MM.1S (cell line): ENCODE results near the gene MYLK4.

Experiments used
- DNase-seq: peaks from one replicate; pipeline ENCODE4 v3.0.0-alpha.2; 2015
- H2AFZ ChIP-seq: fragments of 300-600 bp; sonication (generic); 2 replicates; pipeline ENCODE4 v1.6.0; 2016; ENCODE audit warnings: antibody characterized with exemption, low read length
- H3F3A ChIP-seq: fragments of 300-600 bp; sonication (generic); 2 replicates; pipeline ENCODE4 v1.6.1; 2016; ENCODE audit warnings: mild to moderate bottlenecking, antibody characterized with exemption, low read length, moderate library complexity, mixed read lengths; ENCODE audit not compliant: insufficient read depth
- H3K27ac ChIP-seq: fragments of 300-600 bp; sonication (generic); 2 replicates; pipeline ENCODE4 v1.5.1; 2016; ENCODE audit warnings: mild to moderate bottlenecking, low read length
- H3K27me3 ChIP-seq: fragments of 300-600 bp; sonication (generic); replicated peaks from 2 replicates; pipeline ENCODE4 v1.6.0; 2016; ENCODE audit warnings: low read length; ENCODE audit not compliant: insufficient read depth
- H3K36me3 ChIP-seq: fragments of 300-600 bp; sonication (generic); replicated peaks from 2 replicates; pipeline ENCODE4 v1.6.1; 2016; ENCODE audit warnings: mild to moderate bottlenecking, low read length, mixed read lengths; ENCODE audit not compliant: insufficient read depth
- H3K4me1 ChIP-seq: fragments of 300-600 bp; sonication (generic); 2 replicates; pipeline ENCODE4 v1.6.1; 2016; ENCODE audit warnings: low read length, mixed read lengths
- H3K4me2 ChIP-seq: fragments of 300-600 bp; sonication (generic); 2 replicates; pipeline ENCODE4 v1.6.0; 2016; ENCODE audit warnings: low read depth, low read length
- H3K4me3 ChIP-seq: fragments of 300-600 bp; sonication (generic); 2 replicates; pipeline ENCODE4 v1.5.1; 2016; ENCODE audit warnings: low read length, mixed read lengths
- H3K79me2 ChIP-seq: fragments of 300-600 bp; sonication (generic); 2 replicates; pipeline ENCODE4 v1.6.1; 2016; ENCODE audit warnings: mixed run types, low read length, mixed read lengths
- H3K9ac ChIP-seq: fragments of 300-600 bp; sonication (generic); 2 replicates; pipeline ENCODE4 v1.6.1; 2016; ENCODE audit warnings: low read length, mixed read lengths
- H3K9me2 ChIP-seq: fragments of 300-600 bp; sonication (generic); replicated peaks from 2 replicates; pipeline ENCODE4 v1.6.1; 2016; ENCODE audit warnings: mild to moderate bottlenecking, low read length, mixed read lengths; ENCODE audit not compliant: insufficient read depth
- H3K9me3 ChIP-seq: fragments of 300-600 bp; sonication (generic); replicated peaks from 2 replicates; pipeline ENCODE4 v1.6.1; 2016; ENCODE audit warnings: mild to moderate bottlenecking, low read length, mixed read lengths; ENCODE audit not compliant: insufficient read depth
- H4K20me1 ChIP-seq: fragments of 300-600 bp; sonication (generic); 2 replicates; pipeline ENCODE4 v1.6.1; 2016; ENCODE audit warnings: mild to moderate bottlenecking, low read length, moderate library complexity, mixed read lengths; ENCODE audit not compliant: insufficient read depth
- EZH2 ChIP-seq: fragments of 300-600 bp; sonication (generic); optimal IDR thresholded peaks from 2 replicates; pipeline ENCODE3; 2017; ENCODE audit warnings: low read depth, mild to moderate bottlenecking, antibody characterized with exemption, low read length, mixed read lengths
- EZH2phosphoT487 ChIP-seq: fragments of 300-600 bp; sonication (generic); IDR thresholded peaks from 2 replicates; pipeline ENCODE4 v1.6.1; 2018; ENCODE audit warnings: antibody characterized with exemption, low read length
- TF ChIP-seq, protein P1 (sequence below): fragments of 300-600 bp; sonication (generic); IDR thresholded peaks from 2 replicates; pipeline ENCODE4 v1.5.1; 2016; ENCODE audit warnings: antibody characterized with exemption, low read length, mixed read lengths

Gene MYLK4

DNA sequence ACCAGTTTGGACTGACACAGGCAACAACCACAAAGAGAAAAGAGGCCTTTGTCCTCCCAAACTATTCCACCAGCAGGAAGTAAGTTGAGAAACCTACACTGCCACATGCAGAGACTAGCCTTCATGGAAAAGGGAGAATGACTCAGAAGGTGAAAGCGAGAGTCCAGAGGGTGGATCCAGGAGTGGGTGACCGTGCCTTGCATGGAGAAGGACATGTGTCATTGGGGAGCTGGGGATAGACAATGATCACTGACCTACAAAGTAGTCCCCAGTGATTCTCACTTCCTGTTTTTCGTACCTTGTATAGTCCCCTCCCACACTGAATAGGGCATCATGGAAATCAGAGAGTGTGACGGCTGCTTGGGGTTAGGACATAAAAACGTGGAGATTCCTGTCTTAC lies 91.9 kb downstream of the MYLK4 start:
- DNase-seq, result no peak
- peaks cover 4% of the 10 kb centered on the region; the same call in 1 of the 2 replicates for H3K27me3 ChIP-seq
- no peak overlapping the region for H3K9ac ChIP-seq
- H3K9me2 ChIP-seq, result no peaks in the 10 kb centered on the region
- H3K36me3 ChIP-seq, result no peaks in the 10 kb centered on the region
- H2AFZ ChIP-seq, result no peak overlapping the region
- H3K27ac ChIP-seq, result no peak overlapping the region
- H3F3A ChIP-seq, result no peaks in the 10 kb centered on the region
- H3K4me1 ChIP-seq, result no peaks in the 10 kb centered on the region
- TF ChIP-seq, protein P1, sequence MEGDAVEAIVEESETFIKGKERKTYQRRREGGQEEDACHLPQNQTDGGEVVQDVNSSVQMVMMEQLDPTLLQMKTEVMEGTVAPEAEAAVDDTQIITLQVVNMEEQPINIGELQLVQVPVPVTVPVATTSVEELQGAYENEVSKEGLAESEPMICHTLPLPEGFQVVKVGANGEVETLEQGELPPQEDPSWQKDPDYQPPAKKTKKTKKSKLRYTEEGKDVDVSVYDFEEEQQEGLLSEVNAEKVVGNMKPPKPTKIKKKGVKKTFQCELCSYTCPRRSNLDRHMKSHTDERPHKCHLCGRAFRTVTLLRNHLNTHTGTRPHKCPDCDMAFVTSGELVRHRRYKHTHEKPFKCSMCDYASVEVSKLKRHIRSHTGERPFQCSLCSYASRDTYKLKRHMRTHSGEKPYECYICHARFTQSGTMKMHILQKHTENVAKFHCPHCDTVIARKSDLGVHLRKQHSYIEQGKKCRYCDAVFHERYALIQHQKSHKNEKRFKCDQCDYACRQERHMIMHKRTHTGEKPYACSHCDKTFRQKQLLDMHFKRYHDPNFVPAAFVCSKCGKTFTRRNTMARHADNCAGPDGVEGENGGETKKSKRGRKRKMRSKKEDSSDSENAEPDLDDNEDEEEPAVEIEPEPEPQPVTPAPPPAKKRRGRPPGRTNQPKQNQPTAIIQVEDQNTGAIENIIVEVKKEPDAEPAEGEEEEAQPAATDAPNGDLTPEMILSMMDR, result no peak
- TF ChIP-seq EZH2, result no peak
- TF ChIP-seq EZH2phosphoT487, result no peak
- no peaks in the 10 kb centered on the region for H4K20me1 ChIP-seq
- H3K4me3 ChIP-seq, result no peak overlapping the region
- no peaks in the 10 kb centered on the region for H3K79me2 ChIP-seq
- no peaks in the 10 kb centered on the region for H3K9me3 ChIP-seq
- H3K4me2 ChIP-seq, result no peak overlapping the region

DNA sequence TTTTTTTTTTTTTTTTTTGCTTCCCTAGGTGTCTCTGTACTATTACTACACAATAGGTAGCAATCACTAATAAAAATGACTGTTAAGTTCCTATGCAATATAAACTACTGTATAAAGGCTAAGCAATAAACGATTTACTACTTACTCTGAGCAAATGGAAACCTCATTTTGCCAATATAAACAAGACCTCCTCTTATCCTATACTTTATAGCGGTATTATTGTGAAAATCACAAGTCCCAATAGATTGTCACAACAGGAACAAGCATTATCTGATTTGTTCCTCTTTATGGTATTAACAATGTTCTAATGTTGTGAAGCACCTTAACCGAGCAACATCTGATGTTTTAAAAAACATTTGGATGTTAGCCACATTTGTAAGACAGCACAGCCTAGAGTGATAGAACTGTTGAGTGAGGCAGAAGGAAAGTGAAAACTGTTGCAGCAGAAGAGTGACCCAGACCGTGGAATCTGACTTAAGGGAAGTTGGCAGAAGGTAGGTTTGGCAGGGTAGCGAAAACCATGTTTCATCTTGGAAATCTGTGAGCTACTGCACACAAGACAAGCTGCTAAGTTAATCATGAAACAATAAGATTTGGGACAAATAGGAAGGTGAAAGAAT lies 94.2 kb downstream of the MYLK4 start:
- no peak overlapping the region for H3K4me2 ChIP-seq
- TF ChIP-seq, protein P1, result no peak
- TF ChIP-seq EZH2, result no peak
- no peak for TF ChIP-seq EZH2phosphoT487
- H2AFZ ChIP-seq, result no peak overlapping the region
- H3K9ac ChIP-seq, result no peak overlapping the region
- H3K36me3 ChIP-seq, result no peaks in the 10 kb centered on the region
- no peak overlapping the region for H3K27ac ChIP-seq
- H3K9me3 ChIP-seq, result no peaks in the 10 kb centered on the region
- H3K4me1 ChIP-seq, result no peaks in the 10 kb centered on the region
- no peak overlapping the region for H3K4me3 ChIP-seq
- no peak for DNase-seq
- H3F3A ChIP-seq, result no peaks in the 10 kb centered on the region
- H3K79me2 ChIP-seq, result no peaks in the 10 kb centered on the region
- H3K27me3 ChIP-seq, result peaks cover 22% of the 10 kb centered on the region
- no peaks in the 10 kb centered on the region for H3K9me2 ChIP-seq
- no peaks in the 10 kb centered on the region for H4K20me1 ChIP-seq

- no peak for TF ChIP-seq EZH2
- TF ChIP-seq, protein P1, result no peak
- no peaks in the 10 kb centered on the region for H3K9me2 ChIP-seq
- H3K9ac ChIP-seq, result no peak overlapping the region
- no peak for DNase-seq
- H4K20me1 ChIP-seq, result no peaks in the 10 kb centered on the region
- H3K4me1 ChIP-seq, result no peaks in the 10 kb centered on the region
- H2AFZ ChIP-seq, result no peak overlapping the region
- no peak overlapping the region for H3K27ac ChIP-seq
- no peaks in the 10 kb centered on the region for H3K9me3 ChIP-seq
- H3K36me3 ChIP-seq, result no peaks in the 10 kb centered on the region
- no peak overlapping the region for H3K4me2 ChIP-seq
- no peak overlapping the region for H3K4me3 ChIP-seq
- no peaks in the 10 kb centered on the region for H3F3A ChIP-seq
- peaks cover 24% of the 10 kb centered on the region for H3K27me3 ChIP-seq
- no peaks in the 10 kb centered on the region for H3K79me2 ChIP-seq
These were observed 94.8 kb downstream of the MYLK4 start for GRCh38 chr6:2655844-2656433.
